HepG2 (cell line): Measurements from ENCODE around the gene ZBED5. TPM values are rescaled to one million over a fixed set of nuclear protein-coding genes. Genes with fewer than 3 reads are reported as not detected.
"Not testable (repeated sequence)": the region's sequence is repeated elsewhere in the genome, so short reads cannot be mapped to it uniquely, and the experiment has no call there.

Experiments
- ATAC-seq: fragments of 200-7000 bp; cut with Tn5 transposase; 3 replicates; pipeline ENCODE4 v1.9.1; 2020; ENCODE audit warnings: mild to moderate bottlenecking, moderate library complexity
- BruUV-seq: library from RNA; stranded (reverse); fragments of 400-500 nt; replicated peaks from 2 replicates; lab custom pipeline; 2021; lab: Mats Ljungman, UMichigan
- CTCF ChIA-PET: fragments of 300-600 bp; formaldehyde crosslinking; extraction: SDS; loops from one replicate; lab custom pipeline; 2021; ENCODE audit warnings: low total read pairs, inconsistent platforms, low intra/inter-chr PET ratio; lab: Yijun Ruan, JAX
- POLR2A ChIA-PET: fragments of 350-600 bp; sonication (Branson Sonifier 250); formaldehyde crosslinking; loops from one replicate; lab custom pipeline; 2020; ENCODE audit warnings: antibody characterized with exemption, inconsistent platforms; lab: Yijun Ruan, JAX
- DNase-seq: peaks from one replicate; pipeline ENCODE4 v3.0.0-alpha.2; 2015; ENCODE audit warnings: low spot score
- FAIRE-seq: peaks from 3 replicates; lab custom pipeline; 2011; peaks lifted over from hg19 to GRCh38; lab: Jason Lieb, UNC
- H2AFZ ChIP-seq: one replicate; pipeline ENCODE4 v1.6.1; 2011; ENCODE audit warnings: low read length, inconsistent platforms
- H3K27ac ChIP-seq: fragments of 300-600 bp; 3 replicates; pipeline ENCODE4 v1.8.0; 2011; ENCODE audit warnings: mixed run types, mild to moderate bottlenecking, mixed read lengths, low read length, inconsistent platforms; ENCODE audit not compliant: insufficient read depth; ENCODE audit errors: extremely low read length
- H3K27me3 ChIP-seq, 2 experiments: fragments of 200-600 bp in 1 of 2; 2 replicates in 1 of 2; 3 replicates in 1 of 2; pipeline versions ENCODE4 v1.6.0 to v1.8.0; 2011; ENCODE audit warnings: low read length in 2 of 2, mild to moderate bottlenecking in 2 of 2, moderate library complexity in 2 of 2, inconsistent platforms in 1 of 2; ENCODE audit not compliant: insufficient read depth in 2 of 2, control insufficient read depth in 1 of 2
- H3K36me3 ChIP-seq, 2 experiments: fragments of 200-600 bp in 1 of 2; replicated peaks in 1 of 2; 2 replicates in 1 of 2; 3 replicates in 1 of 2; pipeline versions ENCODE4 v1.5.1 to v1.8.0; 2011; ENCODE audit warnings: low read length in 2 of 2, inconsistent platforms in 1 of 2; ENCODE audit not compliant: insufficient read depth in 2 of 2, control insufficient read depth in 1 of 2
- H3K4me1 ChIP-seq: 2 replicates; pipeline ENCODE4 v1.5.1; 2012; ENCODE audit warnings: low read length, inconsistent platforms; ENCODE audit not compliant: insufficient read depth
- H3K4me2 ChIP-seq: 2 replicates; pipeline ENCODE4 v1.6.0; 2011; ENCODE audit warnings: low read depth, low read length, inconsistent platforms
- H3K4me3 ChIP-seq, 3 experiments: fragments of 200-600 bp in 1 of 3; sonication (generic), shearing (Covaris generic) in 1 of 3; replicated peaks in 1 of 3; 2 replicates each; pipeline ENCODE4 v1.5.1; 2011 to 2016; ENCODE audit warnings: low read length in 3 of 3, inconsistent platforms in 2 of 3, low read depth in 2 of 3, mild to moderate bottlenecking in 2 of 3, control low read depth in 1 of 3, mixed read lengths in 1 of 3; ENCODE audit not compliant: insufficient read depth in 1 of 3
- H3K79me2 ChIP-seq: one replicate; pipeline ENCODE4 v1.6.1; 2011; ENCODE audit warnings: low read length, inconsistent platforms; ENCODE audit not compliant: insufficient read depth
- H3K9ac ChIP-seq: 2 replicates; pipeline ENCODE4 v1.6.0; 2011; ENCODE audit warnings: mild to moderate bottlenecking, low read depth, low read length, inconsistent platforms; ENCODE audit not compliant: insufficient read depth
- H3K9me3 ChIP-seq: 2 replicates; pipeline ENCODE4 v1.5.1; 2012; ENCODE audit warnings: mild to moderate bottlenecking, low read length
- H4K20me1 ChIP-seq: 2 replicates; pipeline ENCODE4 v1.6.0; 2011; ENCODE audit warnings: inconsistent platforms, mild to moderate bottlenecking, low read length, moderate library complexity; ENCODE audit not compliant: insufficient read depth
- CEBPB ChIP-seq: IDR thresholded peaks from 2 replicates; pipeline ENCODE4 v1.6.1; 2011; ENCODE audit warnings: low read depth, low read length, improper control_type of control experiment, borderline replicate concordance
- DNMT3B ChIP-seq: conservative IDR thresholded peaks from 2 replicates; pipeline ENCODE4 v1.6.1; 2016; ENCODE audit warnings: missing biosample characterization, control low read depth
- MED1 ChIP-seq: sonication (generic); formaldehyde crosslinking; IDR thresholded peaks from 2 replicates; pipeline ENCODE4 v1.4.0; 2020; ENCODE audit warnings: missing genetic modification reagents
- MTA3 ChIP-seq: sonication (generic); formaldehyde crosslinking; IDR thresholded peaks from 2 replicates; pipeline ENCODE4 v1.4.0; 2020; ENCODE audit warnings: missing genetic modification reagents
- MXI1 ChIP-seq: IDR thresholded peaks from 3 replicates; pipeline ENCODE4 v1.6.1; 2012; ENCODE audit warnings: low read depth, low read length, inconsistent platforms, borderline replicate concordance
- NONO ChIP-seq, 2 experiments: fragments of 450-650 bp in 1 of 2; sonication (generic) in 1 of 2; formaldehyde crosslinking in 1 of 2; IDR thresholded peaks in 1 of 2; conservative IDR thresholded peaks in 1 of 2; 2 replicates each; pipeline versions ENCODE4 v1.6.1 to v1.8.0; 2017 to 2022; ENCODE audit warnings: mild to moderate bottlenecking in 1 of 2, missing genetic modification reagents in 1 of 2, moderate library complexity in 1 of 2
- SMAD3 ChIP-seq: sonication (generic); formaldehyde crosslinking; IDR thresholded peaks from 2 replicates; pipeline ENCODE4 v1.4.0; 2020; ENCODE audit warnings: missing genetic modification reagents
- ZNF101 ChIP-seq: sonication (generic); formaldehyde crosslinking; IDR thresholded peaks from 2 replicates; pipeline ENCODE4 v1.4.0; 2020; ENCODE audit warnings: mild to moderate bottlenecking, low read depth, missing genetic modification reagents, borderline replicate concordance
- ZNF549 ChIP-seq: sonication (generic); formaldehyde crosslinking; IDR thresholded peaks from 2 replicates; pipeline ENCODE4 v1.5.0; 2020; ENCODE audit warnings: missing genetic modification reagents
- ZNF713 ChIP-seq: sonication (generic); formaldehyde crosslinking; IDR thresholded peaks from 2 replicates; pipeline ENCODE4 v1.4.0; 2020; ENCODE audit warnings: mild to moderate bottlenecking, missing genetic modification reagents
- ZNF746 ChIP-seq: sonication (generic); formaldehyde crosslinking; IDR thresholded peaks from 2 replicates; pipeline ENCODE4 v1.8.0; 2022; ENCODE audit warnings: mild to moderate bottlenecking, missing genetic modification reagents
- ZNF878 ChIP-seq: sonication (generic); formaldehyde crosslinking; IDR thresholded peaks from 2 replicates; pipeline ENCODE4 v1.8.1; 2023; ENCODE audit warnings: mild to moderate bottlenecking, missing genetic modification reagents, moderate library complexity
- WGBS: methylation state at CpG from one replicate; pipeline ENCODE4 v1.1.6; 2017; ENCODE audit warnings: low lambda C conversion rate; 5-methylcytosine and 5-hydroxymethylcytosine counted together
- in situ Hi-C: cut with HindIII; loops from 2 replicates; pipeline ENCODE4 v1.10.0; 2017; ENCODE audit warnings: low pct_unique_long_range_greater_than_20kb; ENCODE audit not compliant: extremely low pct_ligation_motif_present
- intact Hi-C: fragments of 100-400 bp; cut with micrococcal nuclease; formaldehyde crosslinking; loops from one replicate; pipeline ENCODE4 v1.10.0; 2022; ENCODE audit not compliant: unreplicated experiment
- polyA plus RNA-seq, 8 experiments: library from polyadenylated mRNA; depleted of rRNA in 3 of 8; stranded (reverse) in 7 of 8; unstranded in 1 of 8; fragments of >200 nt; fragmentation: Illumina TruSeq in 4 of 8; extraction: Trizol in 4 of 8; gene quantifications; 2 replicates each; pipeline versions ENCODE4 v1.2.1 to v1.2.3, GENCODE V29; 2011 to 2016; ENCODE audit warnings: low read depth in 4 of 8, missing spikeins in 1 of 8, mixed read lengths in 1 of 8; ENCODE audit not compliant: insufficient read depth in 1 of 8
- total RNA-seq, 5 experiments: library from RNA; depleted of rRNA; stranded (reverse); fragments of >200 nt; fragmentation: Illumina TruSeq; extraction: Trizol; gene quantifications; 2 replicates each; pipeline ENCODE4 v1.2.3, GENCODE V29; 2016; ENCODE audit warnings: low read depth in 1 of 5
- TF ChIP-seq, protein P1 (sequence below): IDR thresholded peaks from 2 replicates; pipeline ENCODE4 v1.6.1; 2016; ENCODE audit warnings: control low read depth
- TF ChIP-seq, protein P2 (sequence below): sonication (generic); formaldehyde crosslinking; conservative IDR thresholded peaks from 2 replicates; pipeline ENCODE4 v1.8.0; 2022; ENCODE audit warnings: missing genetic modification reagents

Gene ZBED5
- total and polyA plus RNA-seq, 2 of the 13 experiments (the other 11 are each of a cell fraction or from before 2014, with no cell fraction given): 18.2 to 38.6 TPM

DNA sequence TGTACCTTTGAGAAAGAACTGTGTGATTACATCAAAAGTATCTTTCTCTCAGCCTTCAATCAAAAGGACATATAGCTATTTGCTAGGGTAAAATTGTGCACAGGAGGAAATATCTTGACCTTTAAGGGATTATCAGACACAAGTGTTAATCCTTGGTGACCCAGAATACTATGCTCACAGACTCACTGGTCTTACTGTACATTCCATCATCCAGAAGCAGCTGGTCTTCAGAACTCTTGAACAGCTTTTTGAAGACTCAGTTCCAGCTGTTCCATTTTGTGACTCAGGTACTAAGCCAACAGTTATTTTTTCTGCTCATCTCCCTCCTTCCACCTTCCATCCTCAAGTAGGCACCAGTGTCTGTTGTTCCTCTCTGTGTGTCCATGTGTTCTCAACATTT lies 19.8 kb downstream of the ZBED5 start:
- no peaks in the 10 kb centered on the region for H4K20me1 ChIP-seq
- H3K27me3 ChIP-seq: no peaks in the 10 kb centered on the region
- no peak for DNase-seq
- no TSS peak for BruUV-seq
- POLR2A ChIA-PET: no interaction called here
- TF ChIP-seq ZNF878 (CRISPR knock-in tag) (no peak), MTA3 (CRISPR knock-in tag) (no peak), ZNF746 (no peak), NONO (IDR thresholded peaks at IDR 0.05) (no peak), NONO (CRISPR knock-in tag; conservative IDR thresholded peaks at IDR 0.05) (no peak), ZNF713 (CRISPR knock-in tag) (no peak), DNMT3B (no peak), CEBPB (no peak), MXI1 (no peak), MED1 (no peak), ZNF101 (CRISPR knock-in tag) (no peak), ZNF549 (CRISPR knock-in tag) (no peak), SMAD3 (CRISPR knock-in tag) (no peak)
- TF ChIP-seq, protein P1, sequence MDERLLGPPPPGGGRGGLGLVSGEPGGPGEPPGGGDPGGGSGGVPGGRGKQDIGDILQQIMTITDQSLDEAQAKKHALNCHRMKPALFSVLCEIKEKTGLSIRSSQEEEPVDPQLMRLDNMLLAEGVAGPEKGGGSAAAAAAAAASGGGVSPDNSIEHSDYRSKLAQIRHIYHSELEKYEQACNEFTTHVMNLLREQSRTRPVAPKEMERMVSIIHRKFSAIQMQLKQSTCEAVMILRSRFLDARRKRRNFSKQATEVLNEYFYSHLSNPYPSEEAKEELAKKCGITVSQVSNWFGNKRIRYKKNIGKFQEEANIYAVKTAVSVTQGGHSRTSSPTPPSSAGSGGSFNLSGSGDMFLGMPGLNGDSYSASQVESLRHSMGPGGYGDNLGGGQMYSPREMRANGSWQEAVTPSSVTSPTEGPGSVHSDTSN: no peak
- TF ChIP-seq, protein P2, sequence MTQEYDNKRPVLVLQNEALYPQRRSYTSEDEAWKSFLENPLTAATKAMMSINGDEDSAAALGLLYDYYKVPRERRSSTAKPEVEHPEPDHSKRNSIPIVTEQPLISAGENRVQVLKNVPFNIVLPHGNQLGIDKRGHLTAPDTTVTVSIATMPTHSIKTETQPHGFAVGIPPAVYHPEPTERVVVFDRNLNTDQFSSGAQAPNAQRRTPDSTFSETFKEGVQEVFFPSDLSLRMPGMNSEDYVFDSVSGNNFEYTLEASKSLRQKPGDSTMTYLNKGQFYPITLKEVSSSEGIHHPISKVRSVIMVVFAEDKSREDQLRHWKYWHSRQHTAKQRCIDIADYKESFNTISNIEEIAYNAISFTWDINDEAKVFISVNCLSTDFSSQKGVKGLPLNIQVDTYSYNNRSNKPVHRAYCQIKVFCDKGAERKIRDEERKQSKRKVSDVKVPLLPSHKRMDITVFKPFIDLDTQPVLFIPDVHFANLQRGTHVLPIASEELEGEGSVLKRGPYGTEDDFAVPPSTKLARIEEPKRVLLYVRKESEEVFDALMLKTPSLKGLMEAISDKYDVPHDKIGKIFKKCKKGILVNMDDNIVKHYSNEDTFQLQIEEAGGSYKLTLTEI: no peak
- no peak for ATAC-seq
- no peak overlapping the region for H3K9ac ChIP-seq
- H3K9me3 ChIP-seq: no peaks in the 10 kb centered on the region
- CTCF ChIA-PET: no interaction called here
- H3K4me2 ChIP-seq: no peak overlapping the region
- no peak overlapping the region for H2AFZ ChIP-seq
- intact Hi-C loops: no loop called here
- no peaks in the 10 kb centered on the region for H3K79me2 ChIP-seq
- no peak overlapping the region for H3K4me3 ChIP-seq
- in situ Hi-C loops: no loop called here
- no peak overlapping the region for H3K27ac ChIP-seq
- H3K4me1 ChIP-seq: no peaks in the 10 kb centered on the region
- no peak for FAIRE-seq
- H3K36me3 ChIP-seq: no peaks in the 10 kb centered on the region

DNA sequence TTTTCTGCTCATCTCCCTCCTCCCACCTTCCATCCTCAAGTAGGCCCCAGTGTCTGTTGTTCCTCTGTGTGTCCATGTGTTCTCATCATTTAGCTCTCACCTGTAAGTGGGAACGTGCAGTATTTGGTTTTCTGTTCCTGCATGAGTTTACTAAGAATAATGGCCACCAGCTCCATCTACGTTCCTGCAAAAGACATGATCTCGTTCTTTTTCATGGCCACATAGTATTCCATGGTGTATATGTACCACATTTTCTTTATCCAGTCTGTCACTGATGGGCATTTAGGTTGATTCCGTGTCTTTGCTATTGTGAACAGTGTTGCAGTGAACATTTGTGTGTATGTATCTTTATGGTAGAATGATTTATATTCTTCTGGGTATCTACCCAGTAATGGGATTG lies 21.0 kb downstream of the ZBED5 start:
- H3K36me3 ChIP-seq, POLR2A ChIA-PET, H2AFZ ChIP-seq, in situ Hi-C loops, H3K9me3 ChIP-seq, H3K4me2 ChIP-seq, BruUV-seq, H3K9ac ChIP-seq, H3K4me1 ChIP-seq, DNase-seq, H3K4me3 ChIP-seq, ATAC-seq, FAIRE-seq, CTCF ChIA-PET, H3K27me3 ChIP-seq, H3K27ac ChIP-seq, H4K20me1 ChIP-seq, intact Hi-C loops, H3K79me2 ChIP-seq: not testable (repeated sequence)
- 19% methylated on average over 4 of the region's 4 CpGs for WGBS
